Measurements from ENCODE around the gene RND2.
A peak's percentile ranks its signal among the peaks of the same experiment; 100 is the strongest.

RND2 gene

DNA sequence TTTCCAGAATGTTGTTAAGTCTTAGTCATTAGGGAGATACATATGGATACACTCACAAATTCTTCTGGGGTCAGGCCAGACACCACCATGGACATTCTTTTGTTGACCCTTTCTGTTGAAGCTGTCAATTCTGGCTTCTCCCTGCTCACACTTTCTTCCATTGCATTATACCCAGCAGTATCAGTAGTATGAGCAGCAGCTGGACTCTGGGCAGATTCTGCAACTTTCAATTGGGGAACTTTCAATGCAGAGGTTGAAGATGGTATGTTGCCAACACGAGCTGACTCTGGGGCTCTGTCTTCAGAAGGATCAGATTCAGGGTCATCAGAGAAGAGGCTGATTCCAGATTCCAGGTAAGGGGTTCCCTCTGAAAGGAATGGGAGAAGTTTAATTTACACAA lies 45.8 kb downstream of the RND2 start:
- no peaks in the 10 kb centered on the region for H3K4me1 ChIP-seq (ENCODE audit: control insufficient read depth in 2 of 2, insufficient read depth in 2 of 2, low read length in 2 of 2)
- H3K27ac ChIP-seq (ENCODE audit: low read depth in 2 of 2, low read length in 2 of 2): no peak overlapping the region
- H3K9me3 ChIP-seq (ENCODE audit: control insufficient read depth in 2 of 2, low read length in 2 of 2): no peaks in the 10 kb centered on the region
- no peak overlapping the region for H3K9ac ChIP-seq (ENCODE audit: low read depth in 1 of 2, low read length in 2 of 2)
- no peak overlapping the region for H3K4me3 ChIP-seq (ENCODE audit: low read length in 2 of 2)
- no peaks in the 10 kb centered on the region for H3K27me3 ChIP-seq (ENCODE audit: control insufficient read depth in 2 of 2, insufficient read depth in 2 of 2, low read length in 2 of 2)
- H3K36me3 ChIP-seq (ENCODE audit: control insufficient read depth in 2 of 2, insufficient read depth in 2 of 2, low read length in 2 of 2): peaks cover 0 to 2% of the 10 kb centered on the region in 2 donors

DNA sequence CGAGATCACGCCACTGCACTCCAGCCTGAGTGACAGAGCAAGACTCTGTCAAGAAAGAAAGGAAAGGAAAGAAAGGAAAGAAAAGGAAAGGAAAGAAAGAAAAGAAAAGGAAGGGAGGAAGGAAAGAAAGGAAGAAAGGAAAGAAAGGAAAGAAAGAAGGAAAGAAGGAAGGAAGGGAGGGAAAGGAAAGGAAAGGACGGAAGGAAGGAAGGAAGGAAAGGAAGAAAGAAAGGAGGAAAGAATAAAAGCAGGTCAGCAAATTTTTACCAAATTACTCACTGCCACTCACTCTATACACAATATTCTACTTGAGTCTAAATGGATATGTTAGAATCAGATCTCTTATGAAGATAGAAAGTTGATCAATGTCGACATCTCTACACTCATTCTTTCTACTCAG lies 49.8 kb downstream of the RND2 start:
- no peak overlapping the region for H3K27ac ChIP-seq (ENCODE audit: low read depth in 2 of 2, low read length in 2 of 2)
- H3K9ac ChIP-seq (ENCODE audit: low read depth in 1 of 2, low read length in 2 of 2): no peak overlapping the region
- no peaks in the 10 kb centered on the region for H3K9me3 ChIP-seq (ENCODE audit: control insufficient read depth in 2 of 2, low read length in 2 of 2)
- peaks cover 0 to 5% of the 10 kb centered on the region in 2 donors for H3K4me1 ChIP-seq (ENCODE audit: control insufficient read depth in 2 of 2, insufficient read depth in 2 of 2, low read length in 2 of 2)
- H3K4me3 ChIP-seq (ENCODE audit: low read length in 2 of 2): no peak overlapping the region
- H3K36me3 ChIP-seq (ENCODE audit: control insufficient read depth in 2 of 2, insufficient read depth in 2 of 2, low read length in 2 of 2): peaks cover 0 to 2% of the 10 kb centered on the region in 2 donors
- H3K27me3 ChIP-seq (ENCODE audit: control insufficient read depth in 2 of 2, insufficient read depth in 2 of 2, low read length in 2 of 2): no peaks in the 10 kb centered on the region

DNA sequence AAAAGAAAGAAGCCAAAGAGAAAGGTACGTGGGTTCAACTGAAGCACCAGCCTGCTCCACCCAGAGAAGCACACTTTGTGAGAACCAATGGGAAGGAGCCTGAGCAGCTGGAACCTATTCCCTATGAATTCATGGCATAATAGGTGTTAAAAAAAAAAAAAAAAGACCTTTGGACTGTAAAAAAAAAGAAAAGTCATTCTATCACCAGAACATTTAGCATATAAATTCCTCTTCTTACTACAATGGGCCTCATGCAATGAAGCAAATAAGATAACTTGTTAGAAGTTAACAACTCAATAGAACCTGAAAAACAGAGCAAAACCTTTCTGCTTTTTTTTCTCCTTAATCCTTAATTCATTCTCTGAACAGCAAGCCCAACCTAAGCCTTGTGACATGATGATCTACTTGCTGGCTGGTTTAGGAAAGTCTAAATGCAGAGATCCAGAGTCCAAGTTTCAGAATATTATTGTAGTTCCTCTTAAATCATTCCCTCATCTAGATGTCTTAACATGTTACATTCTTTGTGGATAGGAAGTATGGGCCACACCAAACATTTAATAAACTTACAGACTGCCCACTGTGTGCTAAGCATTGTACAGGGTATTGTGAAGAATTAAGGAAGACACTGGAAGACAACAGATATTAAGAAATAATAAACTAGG lies 54.7 kb downstream of the RND2 start:
- H3K4me3 ChIP-seq (ENCODE audit: low read length in 2 of 2): peak overlapping the region; percentile 15 to 43
- no peaks in the 10 kb centered on the region for H3K36me3 ChIP-seq (ENCODE audit: control insufficient read depth in 2 of 2, insufficient read depth in 2 of 2, low read length in 2 of 2)
- H3K9me3 ChIP-seq (ENCODE audit: control insufficient read depth in 2 of 2, low read length in 2 of 2): no peaks in the 10 kb centered on the region

More for the DNA sequence above, 54.7 kb downstream of the RND2 start:
- Histone ChIP-seq H3K27me3 (ENCODE audit: control insufficient read depth in 2 of 2, insufficient read depth in 2 of 2, low read length in 2 of 2) (no peaks in the 10 kb centered on the region), H3K9ac (ENCODE audit: low read depth in 1 of 2, low read length in 2 of 2) (no peak overlapping the region), H3K4me1 (ENCODE audit: control insufficient read depth in 2 of 2, insufficient read depth in 2 of 2, low read length in 2 of 2) (peaks cover 0 to 5% of the 10 kb centered on the region in 2 donors), H3K27ac (ENCODE audit: low read depth in 2 of 2, low read length in 2 of 2) (peak overlapping the region; percentile 48 to 70)

Data from mucosa of rectum (tissue), 2 donors.